ENCODE data around the gene FRAS1. TPM values are rescaled to one million over a fixed set of nuclear protein-coding genes. Genes with fewer than 3 reads are reported as not detected.
"Not testable (repeated sequence)": the region's sequence is repeated elsewhere in the genome, so short reads cannot be mapped to it uniquely, and the experiment has no call there.

Gene FRAS1
- total RNA-seq, 2 donors from 2014 or later: not detected

- Mint-ChIP-seq H3K36me3 (ENCODE audit: low read depth) (no peaks in the 10 kb centered on the region), H3K4me3 (no peak overlapping the region), H3K27ac (no peak overlapping the region), H3K9me3 (no peaks in the 10 kb centered on the region), H3K4me1 (no peaks in the 10 kb centered on the region), H3K27me3 (peaks cover 8% of the 10 kb centered on the region)
- no peak for ATAC-seq (replicated peaks)
Observed at GRCh38 chr4:78525559-78525958, 468.4 kb downstream of the FRAS1 start.

- Mint-ChIP-seq H3K27ac (no peak overlapping the region), H3K36me3 (ENCODE audit: low read depth) (no peaks in the 10 kb centered on the region), H3K4me1 (no peaks in the 10 kb centered on the region), H3K9me3 (peaks cover 1% of the 10 kb centered on the region), H3K27me3 (peaks cover 10% of the 10 kb centered on the region), H3K4me3 (no peak overlapping the region)
- no peak for ATAC-seq (replicated peaks)
Observed at GRCh38 chr4:78527103-78527502, 470.0 kb downstream of the FRAS1 start.

- Mint-ChIP-seq H3K36me3 (ENCODE audit: low read depth) (no peaks in the 10 kb centered on the region), H3K9me3 (peaks cover 3% of the 10 kb centered on the region), H3K27ac (no peak overlapping the region), H3K4me3 (no peak overlapping the region), H3K27me3 (peaks cover 12% of the 10 kb centered on the region), H3K4me1 (no peaks in the 10 kb centered on the region)
- no peak for ATAC-seq (replicated peaks)
Observed at GRCh38 chr4:78527555-78527954, 470.4 kb downstream of the FRAS1 start.

GRCh38 chr4:78528327-78528726 lies 471.2 kb downstream of the FRAS1 start:
- Mint-ChIP-seq H3K4me3 (no peak overlapping the region), H3K27ac (no peak overlapping the region), H3K9me3 (peaks cover 3% of the 10 kb centered on the region), H3K27me3 (peaks cover 15% of the 10 kb centered on the region), H3K4me1 (no peaks in the 10 kb centered on the region), H3K36me3 (ENCODE audit: low read depth) (no peaks in the 10 kb centered on the region)
- ATAC-seq (replicated peaks): no peak

- H3K4me3 Mint-ChIP-seq: no peak overlapping the region
- H3K27me3 Mint-ChIP-seq: peaks cover 14% of the 10 kb centered on the region
- no peak overlapping the region for H3K27ac Mint-ChIP-seq
- no peak for ATAC-seq (replicated peaks)
- H3K4me1 Mint-ChIP-seq: no peaks in the 10 kb centered on the region
- H3K36me3 Mint-ChIP-seq (ENCODE audit: low read depth): no peaks in the 10 kb centered on the region
- H3K9me3 Mint-ChIP-seq: peaks cover 3% of the 10 kb centered on the region
Observed at GRCh38 chr4:78529569-78530209, 472.6 kb downstream of the FRAS1 start.

GRCh38 chr4:78532046-78532445 lies 474.9 kb downstream of the FRAS1 start:
- Mint-ChIP-seq H3K27ac (no peak overlapping the region), H3K36me3 (ENCODE audit: low read depth) (no peaks in the 10 kb centered on the region), H3K27me3 (peaks cover 19% of the 10 kb centered on the region), H3K4me1 (no peaks in the 10 kb centered on the region), H3K4me3 (no peak overlapping the region), H3K9me3 (peaks cover 3% of the 10 kb centered on the region)
- ATAC-seq (replicated peaks): no peak

GRCh38 chr4:78533854-78534253 lies 476.7 kb downstream of the FRAS1 start:
- no peak for ATAC-seq (replicated peaks)
- Mint-ChIP-seq H3K4me1 (no peaks in the 10 kb centered on the region), H3K36me3 (ENCODE audit: low read depth) (no peaks in the 10 kb centered on the region), H3K4me3 (no peak overlapping the region), H3K27ac (no peak overlapping the region), H3K27me3 (peaks cover 22% of the 10 kb centered on the region), H3K9me3 (peaks cover 3% of the 10 kb centered on the region)

GRCh38 chr4:78534286-78534955 lies 477.3 kb downstream of the FRAS1 start:
- no peak overlapping the region for H3K4me3 Mint-ChIP-seq
- peaks cover 22% of the 10 kb centered on the region for H3K27me3 Mint-ChIP-seq
- no peak overlapping the region for H3K27ac Mint-ChIP-seq
- no peaks in the 10 kb centered on the region for H3K4me1 Mint-ChIP-seq
- H3K36me3 Mint-ChIP-seq (ENCODE audit: low read depth): no peaks in the 10 kb centered on the region
- peaks cover 3% of the 10 kb centered on the region for H3K9me3 Mint-ChIP-seq
- ATAC-seq (replicated peaks): no peak

- peaks cover 19% of the 10 kb centered on the region for H3K27me3 Mint-ChIP-seq
- H3K36me3 Mint-ChIP-seq (ENCODE audit: low read depth): no peaks in the 10 kb centered on the region
- no peak overlapping the region for H3K4me3 Mint-ChIP-seq
- no peak for ATAC-seq (replicated peaks)
- peaks cover 3% of the 10 kb centered on the region for H3K9me3 Mint-ChIP-seq
- H3K27ac Mint-ChIP-seq: no peak overlapping the region
- no peaks in the 10 kb centered on the region for H3K4me1 Mint-ChIP-seq
Observed at GRCh38 chr4:78542373-78542772, 485.2 kb downstream of the FRAS1 start.

- H3K9me3 Mint-ChIP-seq: peaks cover 3% of the 10 kb centered on the region
- H3K4me3 Mint-ChIP-seq: no peak overlapping the region
- no peaks in the 10 kb centered on the region for H3K36me3 Mint-ChIP-seq (ENCODE audit: low read depth)
- peaks cover 16% of the 10 kb centered on the region for H3K27me3 Mint-ChIP-seq
- H3K27ac Mint-ChIP-seq: no peak overlapping the region
- no peaks in the 10 kb centered on the region for H3K4me1 Mint-ChIP-seq
- peak; percentile 37 for ATAC-seq (replicated peaks)
Observed at GRCh38 chr4:78543424-78544125, 486.5 kb downstream of the FRAS1 start.

GRCh38 chr4:78544678-78545077 lies 487.6 kb downstream of the FRAS1 start:
- Mint-ChIP-seq H3K9me3 (peaks cover 3% of the 10 kb centered on the region), H3K4me3 (no peak overlapping the region), H3K27ac (no peak overlapping the region), H3K4me1 (no peaks in the 10 kb centered on the region), H3K27me3 (peaks cover 17% of the 10 kb centered on the region), H3K36me3 (ENCODE audit: low read depth) (no peaks in the 10 kb centered on the region)
- no peak for ATAC-seq (replicated peaks)

GRCh38 chr4:78545275-78546246 lies 488.4 kb downstream of the FRAS1 start:
- no peaks in the 10 kb centered on the region for H3K36me3 Mint-ChIP-seq (ENCODE audit: low read depth)
- H3K9me3 Mint-ChIP-seq: peaks cover 3% of the 10 kb centered on the region
- H3K27ac Mint-ChIP-seq: no peak overlapping the region
- no peaks in the 10 kb centered on the region for H3K4me1 Mint-ChIP-seq
- H3K4me3 Mint-ChIP-seq: no peak overlapping the region
- ATAC-seq (replicated peaks): no peak
- peaks cover 26% of the 10 kb centered on the region for H3K27me3 Mint-ChIP-seq

GRCh38 chr4:78547899-78548298 lies 490.8 kb downstream of the FRAS1 start:
- not testable (repeated sequence) for H3K9me3 Mint-ChIP-seq; ATAC-seq (replicated peaks); H3K4me3 Mint-ChIP-seq; H3K36me3 Mint-ChIP-seq (ENCODE audit: low read depth); H3K27ac Mint-ChIP-seq; H3K4me1 Mint-ChIP-seq
- peaks cover 32% of the 10 kb centered on the region for H3K27me3 Mint-ChIP-seq

GRCh38 chr4:78548889-78549288 lies 491.8 kb downstream of the FRAS1 start:
- H3K9me3 Mint-ChIP-seq; H3K36me3 Mint-ChIP-seq (ENCODE audit: low read depth); H3K4me1 Mint-ChIP-seq; H3K27ac Mint-ChIP-seq; ATAC-seq (replicated peaks); H3K4me3 Mint-ChIP-seq: not testable (repeated sequence)
- peaks cover 38% of the 10 kb centered on the region for H3K27me3 Mint-ChIP-seq

Measured in activated T-helper 17 cell treated with anti-CD3 and anti-CD28 coated beads, Interleukin-2, amount 50 U/mL, for 72 hours (primary cell).